Gastrocnemius medialis (tissue), 4 donors: ENCODE results near the gene FHIP1B. TPM values are rescaled to one million over a fixed set of nuclear protein-coding genes. Genes with fewer than 3 reads are reported as not detected.
A peak's percentile ranks its signal among the peaks of the same experiment; 100 is the strongest.

Experiments
- ATAC-seq, 2 donors: fragments of 150-250 bp; one replicate each; pipeline ENCODE4 v1.9.1; 2016
- DNase-seq, 2 donors: peaks; one replicate each; pipeline ENCODE4 v3.0.0-alpha.2; 2019
- H3K27ac ChIP-seq, 4 donors: fragments of 200-600 bp; sonication (generic); 1 replicate in 1 of 4; 2 replicates in 3 of 4; pipeline ENCODE4 v1.5.1; 2016 to 2018; ENCODE audit warnings: mild to moderate bottlenecking in 2 of 4, moderate library complexity in 1 of 4
- H3K27me3 ChIP-seq, 3 donors: fragments of 200-600 bp; sonication (generic) in 2 of 3; 1 replicate in 1 of 3; 2 replicates in 2 of 3; pipeline versions ENCODE4 v1.5.1 to v1.6.0; 2016 to 2019; ENCODE audit warnings: mild to moderate bottlenecking in 1 of 3, moderate library complexity in 1 of 3
- H3K36me3 ChIP-seq, 2 donors: fragments of 200-600 bp; sonication (generic) in 1 of 2; one replicate each; pipeline ENCODE4 v1.5.1; 2017 to 2018
- H3K4me1 ChIP-seq, 2 donors: fragments of 200-600 bp; sonication (generic) in 1 of 2; one replicate each; pipeline ENCODE4 v1.5.1; 2016 to 2017; ENCODE audit warnings: mild to moderate bottlenecking in 2 of 2
- H3K4me3 ChIP-seq, 4 donors: fragments of 200-600 bp; sonication (generic) in 3 of 4; 1 replicate in 1 of 4; 2 replicates in 3 of 4; pipeline ENCODE4 v1.5.1; 2016 to 2019; ENCODE audit warnings: mild to moderate bottlenecking in 2 of 4
- H3K9me3 ChIP-seq, 3 donors: fragments of 200-600 bp; sonication (generic) in 2 of 3; 1 replicate in 1 of 3; 2 replicates in 2 of 3; pipeline ENCODE4 v1.5.1; 2016 to 2019
- POLR2A ChIP-seq, 2 donors: fragments of 450-650 bp; IDR thresholded peaks; one replicate each; pipeline ENCODE4 v1.6.1; 2017; ENCODE audit warnings: antibody characterized with exemption in 2 of 2, mild to moderate bottlenecking in 2 of 2, moderate library complexity in 2 of 2
- in situ Hi-C, 4 donors: fragments of 200-750 bp; cut with MboI; loops; one replicate each; pipeline versions ENCODE4 v1.15.0 to v1.8.0; 2017; ENCODE audit warnings: low sequenced_read_pairs in 4 of 4
- intact Hi-C: fragments of 100-400 bp; cut with DNase I; formaldehyde crosslinking; loops from one replicate; pipeline ENCODE4 v1.15.1; 2023; ENCODE audit warnings: low total_unique reads
- total RNA-seq, 4 donors: library from RNA; depleted of rRNA; stranded (reverse); fragments of >200 nt; gene quantifications; one replicate each; pipeline versions ENCODE4 v1.1.0 to v1.2.3, GENCODE V29; 2016
- TF ChIP-seq, protein P1 (sequence below), 5 experiments: fragments of 450-650 bp in 3 of 5; fragments of 200-600 bp in 2 of 5; sonication (generic) in 2 of 5; IDR thresholded peaks in 4 of 5; conservative IDR thresholded peaks in 1 of 5; 1 replicate in 4 of 5; 2 replicates in 1 of 5; pipeline ENCODE4 v1.5.1; 2016 to 2019; ENCODE audit warnings: antibody characterized with exemption in 5 of 5, mild to moderate bottlenecking in 3 of 5, moderate library complexity in 3 of 5

FHIP1B gene
- total RNA-seq, 4 donors from 2014 or later = 23.9 to 41.7 (median 33.9) TPM

GRCh38 chr11:6233984-6234386, 451 bp downstream of the FHIP1B start:
- TF ChIP-seq, protein P1, sequence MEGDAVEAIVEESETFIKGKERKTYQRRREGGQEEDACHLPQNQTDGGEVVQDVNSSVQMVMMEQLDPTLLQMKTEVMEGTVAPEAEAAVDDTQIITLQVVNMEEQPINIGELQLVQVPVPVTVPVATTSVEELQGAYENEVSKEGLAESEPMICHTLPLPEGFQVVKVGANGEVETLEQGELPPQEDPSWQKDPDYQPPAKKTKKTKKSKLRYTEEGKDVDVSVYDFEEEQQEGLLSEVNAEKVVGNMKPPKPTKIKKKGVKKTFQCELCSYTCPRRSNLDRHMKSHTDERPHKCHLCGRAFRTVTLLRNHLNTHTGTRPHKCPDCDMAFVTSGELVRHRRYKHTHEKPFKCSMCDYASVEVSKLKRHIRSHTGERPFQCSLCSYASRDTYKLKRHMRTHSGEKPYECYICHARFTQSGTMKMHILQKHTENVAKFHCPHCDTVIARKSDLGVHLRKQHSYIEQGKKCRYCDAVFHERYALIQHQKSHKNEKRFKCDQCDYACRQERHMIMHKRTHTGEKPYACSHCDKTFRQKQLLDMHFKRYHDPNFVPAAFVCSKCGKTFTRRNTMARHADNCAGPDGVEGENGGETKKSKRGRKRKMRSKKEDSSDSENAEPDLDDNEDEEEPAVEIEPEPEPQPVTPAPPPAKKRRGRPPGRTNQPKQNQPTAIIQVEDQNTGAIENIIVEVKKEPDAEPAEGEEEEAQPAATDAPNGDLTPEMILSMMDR (IDR thresholded peaks at IDR 0.05 in 4 of 5, conservative IDR thresholded peaks at IDR 0.05 in 1 of 5) = no peak
- TF ChIP-seq POLR2A (IDR thresholded peaks at IDR 0.05) = no peak
- Histone ChIP-seq H3K27ac (peak overlapping the region; percentile 81 to 88 (median 86)), H3K36me3 (no peaks in the 10 kb centered on the region), H3K4me1 (peaks cover 14 to 24% of the 10 kb centered on the region in 2 donors), H3K4me3 (peak overlapping the region; percentile 73 to 79 (median 76)), H3K9me3 (no peaks in the 10 kb centered on the region), H3K27me3 (no peaks in the 10 kb centered on the region)
- DNase-seq (no peak), ATAC-seq (peak in 1 of 2 donors; percentile 13)
- intact Hi-C loops (loop anchor here (1.0 to 10.0 kb wide), 3 partner anchors 85 to 371 kb away; partner anchors contain the start of genes ILK and RRP8), in situ Hi-C loops (loop anchor here (10.0 to 25.0 kb wide), 3 partner anchors 128 to 381 kb away; partner anchors contain the start of genes ARFIP2 (in 3 of the 4), DNHD1 (in 3 of the 4), TIMM10B (in 3 of the 4) and TAF10 (in 1 of the 4))

DNA sequence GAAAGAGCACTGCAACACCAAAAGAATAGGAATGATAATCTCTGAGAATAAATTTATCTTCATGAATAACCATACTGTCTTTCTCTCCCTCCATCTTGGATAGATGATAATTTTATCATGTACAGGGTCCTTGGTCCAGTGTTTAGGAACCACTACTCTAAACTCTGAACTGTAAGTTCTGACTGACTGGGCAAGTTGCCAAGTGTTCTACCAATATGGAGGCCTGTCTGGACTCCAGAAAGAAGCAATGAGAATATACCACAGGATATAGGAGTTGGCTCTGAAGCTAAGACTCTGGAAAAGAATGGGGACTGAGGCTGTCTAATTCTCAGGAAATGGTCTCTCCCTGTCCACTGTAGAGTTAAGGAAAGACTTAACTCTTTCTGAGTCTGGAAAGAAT, 1.5 kb downstream of the FHIP1B start:
- intact Hi-C loops = loop anchor here (10.0 kb wide), 1 partner anchor 372 kb away; the partner anchor contains the start of genes ILK and RRP8
- Histone ChIP-seq H3K27ac (no peak overlapping the region), H3K27me3 (no peaks in the 10 kb centered on the region), H3K4me3 (no peak overlapping the region), H3K4me1 (peaks cover 14 to 24% of the 10 kb centered on the region in 2 donors), H3K9me3 (no peaks in the 10 kb centered on the region), H3K36me3 (no peaks in the 10 kb centered on the region)
- no peak for TF ChIP-seq POLR2A (IDR thresholded peaks at IDR 0.05)
- TF ChIP-seq, protein P1 (IDR thresholded peaks at IDR 0.05 in 4 of 5, conservative IDR thresholded peaks at IDR 0.05 in 1 of 5) = no peak
- in situ Hi-C loops = loop anchor here (10.0 to 25.0 kb wide), 3 partner anchors 129 to 382 kb away; partner anchors contain the start of genes ARFIP2 (in 3 of the 4), DNHD1 (in 3 of the 4), TIMM10B (in 3 of the 4) and TAF10 (in 1 of the 4)
- no peak for DNase-seq
- ATAC-seq = no peak

- no peak overlapping the region for H3K27ac ChIP-seq
- H3K4me3 ChIP-seq = no peak overlapping the region
- no peaks in the 10 kb centered on the region for H3K27me3 ChIP-seq
- TF ChIP-seq, protein P1 (IDR thresholded peaks at IDR 0.05 in 4 of 5, conservative IDR thresholded peaks at IDR 0.05 in 1 of 5) = no peak
- no peak for TF ChIP-seq POLR2A (IDR thresholded peaks at IDR 0.05)
- intact Hi-C loops = loop anchor here (10.0 kb wide), 1 partner anchor 375 kb away; the partner anchor contains the start of genes ILK and RRP8
- in situ Hi-C loops = loop anchor here (10.0 to 25.0 kb wide), 3 partner anchors 132 to 385 kb away; partner anchors contain the start of genes ARFIP2 (in 3 of the 4), DNHD1 (in 3 of the 4), TIMM10B (in 3 of the 4) and TAF10 (in 1 of the 4)
- ATAC-seq (no peak), DNase-seq (no peak)
- H3K9me3 ChIP-seq = no peaks in the 10 kb centered on the region
- peaks cover 18 to 25% of the 10 kb centered on the region in 2 donors for H3K4me1 ChIP-seq
- no peaks in the 10 kb centered on the region for H3K36me3 ChIP-seq
Measured at GRCh38 chr11:6229911-6230310, 4.5 kb downstream of the FHIP1B start.

DNA sequence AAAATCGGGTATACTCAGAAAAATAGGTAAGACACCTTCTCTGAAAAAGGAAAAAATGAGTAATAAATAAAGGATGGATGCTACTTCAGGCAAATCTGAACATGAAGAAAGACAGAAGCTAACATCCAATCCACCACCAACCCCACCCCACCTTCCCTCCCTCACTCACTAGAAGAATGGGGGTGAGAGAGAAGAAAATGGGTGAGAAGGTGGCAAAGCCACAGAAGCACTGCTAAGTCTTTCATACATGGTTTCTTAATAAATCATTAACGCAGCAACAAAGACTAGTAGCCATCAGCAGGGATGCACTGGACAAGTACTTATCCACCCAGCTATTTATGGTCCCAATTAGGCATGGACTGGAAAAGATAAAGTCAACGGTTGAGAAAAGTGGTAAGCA, 5.9 kb downstream of the FHIP1B start:
- TF ChIP-seq, protein P1 (IDR thresholded peaks at IDR 0.05 in 4 of 5, conservative IDR thresholded peaks at IDR 0.05 in 1 of 5) = no peak
- TF ChIP-seq POLR2A (IDR thresholded peaks at IDR 0.05) = no peak
- peaks cover 17 to 21% of the 10 kb centered on the region in 2 donors for H3K4me1 ChIP-seq

More for the DNA sequence above, 5.9 kb downstream of the FHIP1B start:
- ATAC-seq = no peak
- no peak for DNase-seq
- Histone ChIP-seq H3K9me3 (no peaks in the 10 kb centered on the region), H3K27me3 (no peaks in the 10 kb centered on the region), H3K4me3 (no peak overlapping the region), H3K27ac (no peak overlapping the region), H3K36me3 (peaks cover 0 to 8% of the 10 kb centered on the region in 2 donors)
- intact Hi-C loops = no loop called here
- in situ Hi-C loops = loop anchor here (25.0 kb wide), 2 partner anchors 134 to 259 kb away; partner anchors contain the start of genes ARFIP2 (in 3 of the 4), DNHD1 (in 3 of the 4) and TIMM10B (in 3 of the 4)
